GM21825 (cell line): Measurements from ENCODE around the gene CACNA2D3.

Experiments
- ATAC-seq: cut with Tn5 transposase; IDR thresholded peaks from one replicate; pipeline ENCODE4 v1.9.1; 2021; ENCODE audit warnings: mild to moderate bottlenecking, moderate library complexity; ENCODE audit not compliant: unreplicated experiment

Gene CACNA2D3

DNA sequence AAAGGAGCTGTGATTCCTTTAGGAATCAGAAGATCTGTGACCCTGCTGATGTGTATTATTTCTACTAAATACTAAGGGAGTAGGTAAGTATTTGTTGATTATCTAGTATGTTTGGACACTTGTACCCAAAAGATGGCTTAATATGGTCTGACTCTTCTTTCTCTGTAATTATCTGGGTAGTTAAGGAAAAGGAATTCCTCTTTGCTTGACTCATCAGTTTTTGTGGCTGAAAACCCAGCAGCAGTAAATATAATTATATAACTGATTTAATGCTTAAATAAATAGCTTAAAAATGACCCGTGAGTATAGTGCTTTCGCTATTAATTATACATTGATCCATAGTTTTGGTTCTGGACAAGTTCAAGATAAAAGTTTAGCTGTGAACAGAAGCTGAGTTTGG is 649.7 kb downstream of the CACNA2D3 start:
- no peak for ATAC-seq

DNA sequence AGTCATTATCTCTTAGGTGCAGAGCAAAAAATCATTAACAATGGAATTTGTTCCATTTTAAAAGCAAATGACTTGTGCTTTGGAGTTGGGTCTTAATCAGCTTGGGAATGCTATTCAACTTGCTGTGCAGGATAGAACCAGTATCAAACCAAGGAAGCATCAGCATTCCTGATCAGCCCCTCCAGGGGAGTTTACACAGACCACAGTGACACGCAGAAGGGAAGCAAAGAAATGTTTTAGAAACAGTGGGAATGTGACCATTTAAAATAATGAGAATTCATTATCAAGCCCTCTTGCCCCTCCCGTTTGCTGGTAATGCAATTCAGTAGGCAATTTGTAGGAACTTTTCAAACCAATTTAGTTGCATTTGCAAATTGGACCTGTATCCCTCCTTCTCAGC is 650.4 kb downstream of the CACNA2D3 start:
- ATAC-seq: no peak

DNA sequence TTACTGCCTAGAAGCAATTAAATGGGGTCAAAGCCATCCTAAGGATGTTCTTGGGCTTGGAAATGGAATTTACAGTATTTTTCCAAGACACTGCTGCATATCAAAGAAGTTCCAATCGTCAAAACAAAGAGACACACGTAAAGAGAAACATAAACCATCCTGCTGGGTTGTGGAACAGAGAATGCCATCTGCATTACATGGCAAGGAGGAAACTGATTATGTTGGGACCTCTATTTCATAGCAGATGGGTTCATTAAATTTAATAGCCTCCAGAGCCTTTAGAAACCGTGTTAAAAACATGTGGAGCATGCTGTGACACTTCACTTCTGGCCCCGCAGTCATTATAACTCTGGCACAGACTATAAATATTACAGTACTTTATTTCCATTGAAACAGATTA is 650.9 kb downstream of the CACNA2D3 start:
- no peak for ATAC-seq

DNA sequence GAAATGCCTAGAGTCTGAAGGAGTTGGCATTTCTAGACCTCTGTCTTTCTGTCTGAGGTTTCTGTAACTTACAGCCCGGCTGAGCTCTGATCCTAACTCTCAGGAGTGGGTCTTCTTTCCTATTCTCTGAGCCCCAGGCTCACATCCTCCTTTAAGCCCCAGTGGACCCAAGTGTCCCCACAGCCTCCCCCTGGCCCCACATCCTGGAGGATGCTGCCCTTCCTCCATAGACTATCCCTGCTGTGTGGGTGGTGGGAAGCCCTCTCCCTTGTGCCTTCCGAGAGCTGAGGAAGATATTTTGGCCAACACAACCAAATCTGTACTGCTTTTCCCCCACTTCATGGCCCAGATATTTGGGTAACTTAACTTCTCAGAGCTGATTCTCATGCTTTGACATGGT is 654.2 kb downstream of the CACNA2D3 start:
- ATAC-seq: no peak

DNA sequence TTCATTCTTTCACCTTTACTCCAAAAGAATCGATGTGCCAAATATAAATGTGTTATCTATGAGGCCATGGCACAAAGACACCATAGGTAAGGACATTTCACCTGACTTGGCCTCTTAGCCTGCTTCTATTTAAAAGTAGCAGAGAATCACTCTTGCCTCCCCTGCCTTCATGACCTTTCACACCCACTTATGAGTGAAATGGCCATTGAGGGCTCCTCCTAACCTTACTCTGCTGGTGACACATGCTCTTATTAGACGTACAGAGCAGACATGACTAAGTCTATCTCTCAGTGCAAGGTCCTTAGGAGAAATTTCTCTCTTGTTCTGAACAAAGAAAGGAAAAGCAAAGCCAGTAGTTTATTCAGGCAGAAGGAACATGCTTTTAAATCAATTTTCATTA is 654.8 kb downstream of the CACNA2D3 start:
- no peak for ATAC-seq

DNA sequence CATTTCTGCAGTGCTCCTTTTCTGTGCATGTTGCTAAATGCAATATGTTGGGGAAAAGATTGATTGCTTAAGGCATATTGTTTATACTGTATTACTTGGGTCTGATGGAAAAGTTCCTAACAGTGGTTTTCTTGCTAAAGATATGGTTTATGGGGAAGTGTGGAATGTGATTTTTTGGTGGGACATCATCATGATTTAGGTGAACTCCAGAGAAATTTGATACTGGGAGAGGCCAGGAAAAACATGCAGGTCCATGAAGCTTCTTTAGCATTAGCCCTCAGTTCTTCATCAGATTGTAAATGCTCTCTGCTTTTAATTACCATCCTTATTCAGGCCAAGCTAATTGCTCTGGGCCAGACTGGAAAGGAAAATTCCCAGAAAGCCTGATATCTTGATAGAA is 658.0 kb downstream of the CACNA2D3 start:
- ATAC-seq: no peak

DNA sequence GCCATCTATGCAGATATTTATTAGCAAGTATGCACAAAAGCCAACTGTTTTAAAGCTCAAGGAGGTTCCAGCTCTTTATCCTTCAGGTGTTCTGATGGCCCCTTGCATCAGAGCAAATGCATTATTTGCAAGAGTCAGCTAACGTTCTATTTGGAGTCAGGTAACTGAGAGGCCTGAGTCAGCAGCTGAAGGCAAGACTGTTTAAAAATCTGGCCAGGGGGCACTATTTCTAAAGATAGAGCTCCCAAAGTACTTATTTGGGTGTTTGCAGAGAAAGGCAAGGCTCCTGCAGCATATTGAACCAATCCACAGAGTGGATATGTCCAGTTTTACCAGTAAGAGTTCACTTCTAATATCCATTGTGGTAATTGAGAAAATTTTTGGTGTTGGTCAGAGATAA is 659.4 kb downstream of the CACNA2D3 start:
- ATAC-seq: no peak

DNA sequence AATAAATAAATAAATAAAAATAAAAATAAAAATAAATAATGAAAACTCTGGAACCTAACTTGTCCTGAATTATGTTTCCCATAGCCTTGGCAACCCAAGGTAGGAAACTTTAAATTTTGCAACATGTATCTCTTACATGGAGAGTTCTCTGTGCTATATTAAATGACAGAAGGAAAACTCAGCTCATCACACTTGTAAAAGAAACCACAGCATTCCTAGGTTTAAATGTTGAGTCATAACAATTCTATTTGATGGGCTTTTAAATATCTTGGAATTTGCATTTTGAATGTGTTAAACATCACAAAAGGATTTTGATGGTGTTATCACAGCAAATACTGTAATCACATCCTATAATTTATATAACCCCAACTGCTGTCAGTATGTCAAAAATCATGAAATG is 661.3 kb downstream of the CACNA2D3 start:
- no peak for ATAC-seq

DNA sequence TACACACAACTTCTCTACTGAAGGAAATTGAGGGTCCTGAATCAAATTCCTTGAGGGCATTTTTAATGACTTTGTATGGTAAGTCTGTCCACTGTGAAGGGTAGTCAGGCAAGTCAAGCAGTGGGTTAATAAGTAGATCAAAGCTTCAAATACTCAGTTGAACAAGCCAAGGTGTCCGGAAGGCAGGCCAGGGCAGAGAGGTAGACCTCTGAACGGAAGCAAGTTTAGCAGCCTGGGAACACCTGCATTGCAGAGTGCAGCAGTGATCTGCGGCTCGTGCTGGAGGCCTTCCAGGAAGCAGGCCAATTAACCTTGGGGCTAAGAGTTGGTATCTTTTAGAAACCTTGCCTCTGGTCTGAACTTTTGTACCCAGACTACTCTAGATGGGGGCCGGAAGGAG is 661.7 kb downstream of the CACNA2D3 start:
- no peak for ATAC-seq

DNA sequence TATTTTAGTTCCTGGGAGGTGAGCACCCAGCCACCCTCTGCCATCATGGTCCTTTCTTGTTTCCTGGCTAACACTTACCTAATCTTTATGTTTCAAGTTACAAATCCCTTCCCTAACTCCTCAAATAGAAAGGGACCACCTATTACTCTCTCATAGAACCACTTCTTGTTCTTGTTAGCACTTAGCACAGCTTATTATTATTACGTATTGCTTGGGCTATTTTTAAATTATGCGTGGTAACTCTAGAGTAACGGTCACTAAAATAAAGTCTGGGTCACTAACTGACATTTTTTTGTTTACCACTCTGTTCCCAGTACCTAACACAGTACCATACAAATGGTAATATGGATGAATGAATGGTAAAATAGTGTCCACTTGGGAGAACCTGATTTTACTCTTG is 663.6 kb downstream of the CACNA2D3 start:
- ATAC-seq: no peak

DNA sequence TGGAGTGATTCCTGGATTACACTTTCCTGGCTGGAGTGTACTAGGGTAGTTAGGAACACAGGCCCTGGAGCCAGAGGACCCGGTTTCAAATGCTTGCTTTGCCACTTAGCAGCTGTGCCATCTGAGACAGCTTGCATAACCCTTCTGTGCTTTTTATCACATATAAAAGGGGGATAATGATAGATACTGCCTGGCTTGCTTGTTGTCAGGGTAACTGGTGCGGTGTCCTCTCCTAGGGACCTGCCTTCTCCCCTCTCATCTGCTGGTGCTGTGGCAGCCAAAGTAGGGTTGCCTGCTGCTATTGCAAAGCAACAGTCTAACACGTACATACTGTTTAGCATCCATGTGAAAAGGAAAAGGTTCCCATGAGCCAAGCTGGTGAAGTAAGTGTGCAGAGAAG is 667.7 kb downstream of the CACNA2D3 start:
- no peak for ATAC-seq

DNA sequence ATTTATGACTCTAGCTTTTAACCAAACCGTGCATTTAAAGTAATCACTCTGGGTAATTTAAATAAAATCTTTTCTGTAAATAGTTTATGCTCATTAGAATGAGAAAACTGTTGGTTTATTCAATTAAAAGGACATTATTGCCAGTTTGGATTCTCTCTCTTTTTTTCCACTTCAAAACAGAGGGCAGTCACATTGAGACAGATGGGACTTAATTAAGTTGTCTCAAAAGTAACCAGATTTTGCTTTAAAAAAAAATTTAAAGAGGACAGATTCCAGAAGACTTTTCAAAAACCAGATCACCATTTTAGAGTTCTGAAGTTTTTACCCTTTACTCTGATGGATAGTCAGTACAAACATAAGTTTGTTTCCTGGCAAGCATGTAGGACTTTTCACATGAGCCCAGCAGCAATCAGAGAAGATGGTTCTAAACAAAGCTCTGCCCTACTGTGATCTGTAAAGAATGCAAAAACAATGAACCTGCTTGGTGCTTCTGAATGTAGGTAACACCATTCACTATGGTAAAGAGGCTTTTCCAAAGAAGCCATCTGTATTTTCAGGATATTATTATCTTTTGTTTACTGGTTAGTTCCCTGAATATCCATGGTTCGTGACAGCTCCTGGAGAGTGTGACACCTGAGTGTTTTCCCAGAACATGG is 669.3 kb downstream of the CACNA2D3 start:
- ATAC-seq: no peak

DNA sequence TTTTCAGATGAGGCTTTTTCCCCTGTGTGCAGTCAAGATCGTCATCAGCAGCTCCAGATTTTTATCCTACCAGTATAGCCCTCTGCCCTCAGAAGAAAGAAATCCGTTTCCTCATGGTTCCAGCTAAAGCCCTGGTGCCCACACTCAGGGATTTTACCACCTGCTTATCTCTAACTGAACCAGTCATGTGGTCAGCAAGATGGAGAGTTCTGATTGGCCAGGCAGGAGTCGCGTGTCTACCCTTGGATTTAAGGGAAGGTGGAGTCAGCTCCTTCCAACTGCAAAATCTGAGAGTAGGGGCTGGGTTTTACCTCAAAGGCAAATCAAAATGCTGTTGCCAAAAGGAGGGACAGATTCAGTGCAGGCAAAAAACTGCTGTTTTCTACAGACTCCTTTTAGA is 670.2 kb downstream of the CACNA2D3 start:
- no peak for ATAC-seq

DNA sequence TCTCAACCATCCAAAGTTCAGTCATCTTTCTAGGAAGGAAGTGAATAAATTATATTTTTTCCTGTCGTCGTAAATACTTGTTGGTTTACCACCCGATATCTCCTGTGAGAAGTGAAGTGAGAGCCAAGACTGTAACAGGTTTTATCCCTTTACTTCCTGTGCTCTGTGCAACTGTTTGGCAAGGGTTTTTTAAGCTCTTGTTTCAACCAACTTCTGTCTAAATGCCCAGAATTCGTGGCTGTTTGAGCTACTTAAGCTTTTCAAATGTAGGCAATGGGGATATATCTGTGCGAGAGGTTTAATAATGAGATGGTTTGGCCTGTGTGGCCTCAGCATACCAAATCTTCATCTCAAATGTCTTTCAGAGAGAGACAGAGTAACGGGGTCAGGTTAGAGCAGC is 670.8 kb downstream of the CACNA2D3 start:
- ATAC-seq: no peak

DNA sequence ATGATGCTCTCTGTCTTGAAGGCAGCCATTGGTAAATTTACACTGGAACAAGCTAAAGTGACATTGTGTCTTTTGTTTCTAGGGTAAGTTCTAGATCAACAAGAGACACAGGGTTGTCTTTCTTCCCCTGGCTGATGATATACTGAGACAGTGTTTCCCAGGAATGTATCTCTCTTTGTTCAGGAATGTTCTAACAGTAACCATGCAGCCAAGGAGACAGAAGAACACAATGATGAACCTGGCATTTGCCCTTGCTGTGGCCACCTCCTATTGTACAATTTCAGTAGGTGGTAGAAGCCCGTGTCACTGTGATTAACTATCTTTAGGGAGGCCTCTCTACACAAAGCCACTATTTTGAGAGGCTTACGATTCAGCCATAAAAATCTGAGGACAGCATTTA is 674.8 kb downstream of the CACNA2D3 start:
- no peak for ATAC-seq

DNA sequence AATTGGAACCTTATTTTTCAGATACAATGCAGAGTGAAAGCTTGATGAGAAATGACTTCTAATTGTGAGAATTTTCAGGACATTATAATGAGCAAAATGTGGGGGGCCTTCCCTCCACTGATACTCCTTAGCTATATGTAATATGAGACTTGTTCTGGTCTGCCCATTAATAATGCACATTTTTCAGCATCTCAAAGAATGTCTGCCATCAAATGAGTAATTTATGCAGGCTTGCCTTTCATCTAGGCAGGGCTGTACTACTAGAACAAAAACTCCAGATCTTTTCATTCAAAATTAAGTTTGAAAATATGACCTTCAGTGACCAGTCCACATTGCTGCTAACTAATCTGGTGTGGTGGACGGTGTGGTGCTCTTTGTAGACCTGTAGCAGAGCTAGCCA is 678.1 kb downstream of the CACNA2D3 start:
- ATAC-seq: no peak

DNA sequence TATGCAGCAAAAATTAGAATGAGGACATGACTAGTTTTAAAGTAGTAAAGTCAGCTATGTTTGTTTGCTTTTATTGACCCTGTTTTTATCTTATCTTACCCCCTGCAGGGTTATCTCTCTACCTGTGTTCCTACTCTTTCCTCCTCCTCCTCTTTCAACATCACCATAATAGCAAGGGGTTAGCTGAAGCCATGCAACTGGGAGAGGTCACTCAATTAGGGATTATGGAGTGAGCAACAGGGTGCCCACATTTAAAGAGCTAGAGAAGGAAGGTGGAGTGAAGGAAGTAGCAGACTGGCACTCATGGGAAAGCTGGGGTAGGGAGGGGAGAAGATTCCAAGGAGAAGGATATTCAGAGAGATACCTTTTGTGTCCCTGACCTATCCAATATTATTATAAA is 679.6 kb downstream of the CACNA2D3 start:
- no peak for ATAC-seq

DNA sequence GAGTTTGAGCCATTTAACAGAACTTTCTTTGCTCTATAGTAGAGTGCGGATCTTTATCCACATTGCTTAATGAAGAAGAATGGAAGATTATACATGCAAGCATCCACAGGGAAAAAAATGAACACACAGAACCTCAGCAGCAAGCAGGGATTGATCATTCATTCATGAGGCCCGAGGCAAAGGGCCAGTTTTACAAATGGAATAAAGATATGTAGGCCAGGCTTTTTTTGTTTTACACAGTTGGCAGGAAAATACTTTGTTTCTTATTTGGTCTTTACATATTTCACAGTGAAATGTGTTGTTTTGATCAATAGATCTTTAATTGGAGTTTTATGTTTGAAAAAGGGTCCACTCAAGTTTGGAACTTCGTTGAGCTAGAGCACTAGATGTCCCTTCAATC is 688.0 kb downstream of the CACNA2D3 start:
- no peak for ATAC-seq

DNA sequence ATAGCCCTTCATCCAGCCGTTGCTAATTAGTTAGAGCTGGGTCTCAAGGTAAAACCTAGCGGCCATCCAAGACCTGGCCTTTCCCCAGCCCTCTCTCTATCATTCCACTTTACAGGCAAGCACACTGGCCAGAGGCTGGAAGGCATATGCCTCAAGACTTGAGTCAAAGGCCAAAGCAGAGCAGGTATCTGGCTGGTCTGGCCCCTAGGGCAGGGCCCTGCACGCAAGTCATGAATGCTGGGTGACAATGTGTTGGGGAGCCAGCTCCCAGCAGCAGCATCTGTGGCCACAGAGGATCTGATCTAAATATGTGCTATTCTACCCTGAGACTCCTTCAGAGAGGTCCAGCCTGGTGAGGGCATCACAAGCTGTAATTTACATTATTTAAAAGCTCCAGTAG is 691.9 kb downstream of the CACNA2D3 start:
- ATAC-seq: no peak

DNA sequence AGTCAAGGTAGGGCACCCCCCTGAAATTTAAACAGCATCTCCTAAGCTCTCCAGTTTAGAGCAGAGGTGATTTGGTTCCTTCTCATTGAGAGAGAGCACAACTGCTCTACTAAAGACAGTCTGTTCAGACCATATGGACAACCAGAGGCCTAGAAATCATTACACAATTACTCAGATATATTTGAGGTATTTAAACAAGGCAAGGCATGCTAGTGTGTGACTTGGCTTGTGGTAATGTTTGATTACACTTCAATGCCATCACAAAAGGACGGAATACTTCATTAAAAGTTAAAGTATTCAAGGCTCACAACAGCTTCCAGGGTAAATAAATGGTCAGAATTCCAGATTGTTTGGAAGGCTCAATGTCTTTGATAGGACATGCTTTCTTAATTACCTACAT is 695.3 kb downstream of the CACNA2D3 start:
- no peak for ATAC-seq

DNA sequence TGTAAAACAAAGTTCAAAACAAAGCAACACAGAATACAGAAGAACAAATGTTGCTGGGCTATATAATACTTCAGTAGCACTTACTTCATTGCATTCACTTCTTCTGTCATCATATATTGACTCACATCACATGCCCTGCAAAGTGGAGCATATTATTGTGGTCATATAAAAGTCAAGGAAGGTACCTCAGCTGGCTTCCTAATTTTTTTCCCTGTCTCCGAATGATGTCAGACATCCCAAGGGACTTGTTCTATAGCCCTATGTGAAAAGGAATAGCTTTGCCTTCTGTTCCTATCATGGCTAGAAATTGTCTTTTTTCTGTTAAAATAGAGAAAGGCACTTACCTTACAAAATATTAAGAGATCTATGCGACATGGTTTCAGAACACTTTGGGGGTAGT is 696.1 kb downstream of the CACNA2D3 start:
- ATAC-seq: no peak

DNA sequence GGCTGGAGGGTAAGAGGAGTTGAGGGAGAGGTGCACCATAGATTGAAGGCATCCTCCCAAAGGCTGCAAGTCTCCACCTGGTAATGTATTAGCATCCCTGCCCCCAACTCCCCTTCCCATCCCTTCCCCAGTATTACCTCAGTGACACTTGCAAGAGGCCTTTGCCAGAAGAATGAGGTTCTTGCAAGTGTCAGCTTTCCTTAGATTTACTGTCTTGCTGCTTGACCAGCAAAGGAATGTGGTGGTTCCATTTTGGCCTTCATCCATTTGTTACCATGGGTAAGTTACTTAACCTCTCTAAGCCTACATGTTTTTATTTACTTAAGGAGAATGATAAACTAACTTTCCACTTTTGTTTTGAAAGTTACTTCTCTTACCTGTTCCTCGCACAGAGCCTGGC is 696.6 kb downstream of the CACNA2D3 start:
- ATAC-seq: no peak

DNA sequence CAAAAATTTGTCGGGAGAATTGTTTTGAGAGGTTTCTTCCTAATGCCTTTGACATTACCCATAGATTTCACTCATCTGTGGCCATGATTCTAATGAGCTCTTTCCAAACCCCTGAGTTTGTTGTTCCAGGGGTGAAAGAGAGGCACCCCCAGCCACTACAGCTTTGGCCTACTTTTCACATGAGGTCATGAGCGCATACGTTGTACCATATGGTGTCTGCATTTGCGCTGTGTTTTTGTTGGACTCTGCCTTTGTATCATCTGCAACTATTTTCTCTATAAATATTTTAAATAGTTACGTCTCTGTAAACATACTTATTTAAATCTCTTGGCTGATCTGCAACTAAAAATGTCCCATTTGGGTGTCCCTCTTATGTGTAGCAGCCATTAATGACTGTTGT is 697.6 kb downstream of the CACNA2D3 start:
- ATAC-seq: no peak

DNA sequence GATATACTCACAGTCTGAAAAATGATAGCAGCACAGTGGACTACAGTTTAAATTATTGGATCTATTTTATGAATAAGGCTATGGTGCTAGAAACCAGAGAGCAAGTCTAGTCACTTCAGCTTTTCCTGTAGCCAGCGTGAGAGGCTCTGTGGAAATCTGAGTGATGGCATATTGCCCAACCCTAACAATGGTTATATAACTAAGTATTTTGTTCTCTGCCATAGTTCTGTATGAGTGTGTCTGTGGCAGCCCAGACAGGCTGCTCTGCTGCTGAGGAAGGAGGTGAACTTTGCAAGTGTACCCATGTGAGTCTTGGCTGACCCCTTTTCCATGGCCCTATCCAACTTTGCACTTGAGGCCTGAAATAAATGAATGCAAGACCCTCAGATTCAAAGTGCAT is 699.9 kb downstream of the CACNA2D3 start:
- no peak for ATAC-seq
